HG03460 (cell line): ENCODE measurements around the gene NUDT2.
"Not testable (repeated sequence)": the region's sequence is repeated elsewhere in the genome, so short reads cannot be mapped to it uniquely, and the experiment has no call there.

Experiments used
- ATAC-seq: cut with Tn5 transposase; IDR thresholded peaks from one replicate; pipeline ENCODE4 v1.9.1; 2021; ENCODE audit not compliant: unreplicated experiment

NUDT2 gene

GRCh38 chr9:34328987-34329832, at the start of gene NUDT2, which contains the start of gene KIF24:
NUDT2 (plus strand) TSS chr9:34329569; CDS start chr9:34339040, 9,471 bp downstream.
KIF24 (minus strand) TSS chr9:34329268; CDS start chr9:34311346, 17,922 bp downstream.
- peak; percentile 97 for ATAC-seq

GRCh38 chr9:34282096-34282495, 47.3 kb upstream of the NUDT2 start:
- ATAC-seq, result no peak

DNA sequence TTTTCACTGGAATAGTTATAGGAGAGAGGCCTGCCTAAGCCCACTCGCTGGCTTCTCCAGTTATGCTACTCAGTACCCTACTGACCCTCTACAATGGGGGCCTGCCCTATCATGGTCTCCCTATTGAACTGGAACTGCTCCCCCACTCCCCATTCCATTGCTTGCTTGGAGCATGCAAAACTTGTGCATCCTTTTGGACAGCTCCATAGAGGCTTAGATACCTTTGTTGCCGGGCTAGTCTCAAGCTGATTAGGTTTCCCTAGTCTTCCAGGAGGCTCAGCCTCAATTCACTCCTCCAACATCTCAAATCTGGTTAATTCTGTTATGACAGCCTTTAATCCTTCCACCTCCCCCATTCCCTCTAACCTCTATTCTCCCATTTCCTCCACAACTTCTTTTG, 40.2 kb upstream of the NUDT2 start:
- ATAC-seq, result no peak

DNA sequence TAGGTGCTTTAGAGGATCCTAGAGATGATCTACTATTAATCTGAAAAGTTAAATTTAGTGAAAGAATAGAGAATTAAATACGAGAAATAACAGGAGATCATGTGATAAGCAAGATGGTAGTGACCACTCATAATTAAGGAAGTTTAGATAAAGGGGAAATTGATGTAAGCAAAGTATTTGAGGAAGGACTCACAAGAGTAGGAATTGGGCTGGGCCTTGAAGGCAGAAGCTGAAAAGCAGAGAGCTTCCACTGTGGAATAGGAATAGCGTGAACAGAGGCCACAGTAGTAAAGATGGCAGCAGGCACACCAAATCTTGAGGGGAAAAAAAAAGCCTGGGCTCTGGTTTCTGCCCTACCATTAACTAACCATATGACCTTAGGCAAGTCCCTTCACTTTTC, 38.3 kb upstream of the NUDT2 start:
- ATAC-seq, result no peak

DNA sequence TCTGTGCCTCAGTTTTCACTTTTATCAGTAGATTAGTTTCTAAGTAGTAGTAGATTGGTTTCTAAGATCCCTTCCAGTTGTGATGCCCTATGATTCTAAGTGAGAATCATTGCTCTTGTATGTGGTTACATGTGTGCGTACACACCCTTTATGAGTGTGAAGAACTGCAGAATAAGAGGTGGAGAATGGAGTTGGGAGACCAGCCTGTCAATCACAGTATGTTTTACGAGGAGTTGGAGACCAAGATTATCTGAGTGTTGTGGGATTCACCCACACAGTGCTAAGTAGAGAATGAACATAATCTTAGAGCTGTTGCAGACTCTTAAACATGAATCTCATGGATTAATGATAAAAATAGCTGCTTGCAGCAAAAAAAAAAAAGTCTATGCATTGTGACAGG, 37.9 kb upstream of the NUDT2 start:
- ATAC-seq, result no peak

DNA sequence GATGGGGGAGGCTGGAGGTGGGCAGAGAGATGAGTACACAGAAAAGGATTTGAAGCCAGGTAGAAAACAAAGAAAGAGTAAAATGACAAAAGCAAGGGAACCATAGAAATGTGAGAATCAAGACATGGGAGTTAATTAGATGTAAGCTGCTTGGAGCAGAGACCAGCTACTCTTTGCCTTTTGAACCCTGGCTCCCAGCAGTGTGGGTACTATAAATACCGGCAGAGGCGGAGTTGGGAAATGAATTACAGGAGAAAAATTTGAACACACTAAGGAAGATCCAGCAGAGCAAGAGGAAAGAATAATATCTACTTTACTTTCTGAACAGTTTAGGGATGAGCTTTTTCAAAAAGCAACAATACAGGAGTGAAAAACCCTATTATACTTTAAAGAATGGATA, 36.8 kb upstream of the NUDT2 start:
- ATAC-seq, result no peak

- ATAC-seq, result not testable (repeated sequence)
Observed at GRCh38 chr9:34301064-34301463, 28.3 kb upstream of the NUDT2 start.

DNA sequence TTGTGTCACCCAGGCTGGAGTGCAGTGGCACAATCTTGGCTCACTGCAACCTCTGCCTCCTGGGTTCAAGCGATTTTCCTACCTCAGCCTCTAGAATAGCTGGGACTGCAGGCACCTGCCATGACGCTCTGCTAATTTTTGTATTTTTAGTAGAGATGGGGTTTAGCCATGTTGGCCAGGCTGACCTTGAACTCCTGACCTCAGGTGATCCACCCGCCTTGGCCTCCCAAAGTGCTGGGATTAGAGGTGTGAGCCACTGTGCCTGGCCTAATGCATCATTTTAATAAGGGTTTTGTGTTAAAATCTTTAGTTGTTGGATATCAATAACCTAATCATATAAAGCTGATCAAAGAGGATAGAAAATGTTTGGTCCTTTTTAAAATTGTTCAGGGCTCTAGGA, 21.1 kb upstream of the NUDT2 start:
- ATAC-seq, result not testable (repeated sequence)

DNA sequence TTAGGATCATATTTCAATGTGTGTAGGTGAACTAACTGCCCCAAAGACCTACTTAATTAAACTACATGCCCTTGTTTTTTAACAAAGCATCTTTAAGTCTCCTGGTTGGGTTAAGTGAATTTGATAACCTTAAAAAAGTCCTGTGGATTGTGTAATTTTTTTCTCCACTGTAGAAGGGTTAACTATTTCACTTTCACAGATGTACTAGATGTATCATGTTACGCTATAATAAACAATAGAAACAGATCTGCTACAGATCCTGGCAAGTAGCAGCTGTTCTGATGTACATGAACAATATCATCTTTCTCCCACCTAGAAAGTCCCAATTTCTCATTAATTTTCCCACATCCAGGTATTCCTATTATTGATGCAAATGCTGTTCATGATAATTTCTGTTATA, 19.2 kb upstream of the NUDT2 start:
- no peak for ATAC-seq

DNA sequence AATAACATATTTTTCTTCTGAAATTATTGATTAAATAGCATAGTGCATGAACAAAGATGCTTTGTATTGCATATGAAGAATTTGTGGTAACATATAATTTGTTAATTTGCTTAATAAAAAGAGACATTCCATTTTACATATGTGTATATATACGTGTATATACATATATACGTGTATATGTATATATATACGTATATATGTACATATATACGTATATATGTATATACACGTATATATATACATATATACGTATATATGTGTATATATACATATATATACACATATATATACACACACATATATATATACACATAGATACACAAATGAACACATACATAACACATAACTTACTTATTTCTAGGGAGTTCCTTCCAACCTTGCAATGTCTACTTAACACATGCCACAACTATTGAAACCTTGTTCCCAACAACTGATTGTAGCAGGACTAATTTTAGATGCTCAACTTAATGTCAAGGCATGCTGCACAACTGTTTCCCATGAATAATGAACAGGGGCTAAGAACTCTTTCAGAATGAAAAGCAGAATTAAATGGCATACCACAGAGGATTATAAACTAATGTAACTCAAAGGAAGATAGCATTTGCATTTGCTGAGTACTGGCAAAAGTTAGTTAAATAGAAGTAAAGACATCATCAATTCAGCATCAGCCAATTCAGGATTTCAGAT, 17.7 kb upstream of the NUDT2 start:
- no peak for ATAC-seq

GRCh38 chr9:34317436-34317835, 11.9 kb upstream of the NUDT2 start:
- no peak for ATAC-seq

DNA sequence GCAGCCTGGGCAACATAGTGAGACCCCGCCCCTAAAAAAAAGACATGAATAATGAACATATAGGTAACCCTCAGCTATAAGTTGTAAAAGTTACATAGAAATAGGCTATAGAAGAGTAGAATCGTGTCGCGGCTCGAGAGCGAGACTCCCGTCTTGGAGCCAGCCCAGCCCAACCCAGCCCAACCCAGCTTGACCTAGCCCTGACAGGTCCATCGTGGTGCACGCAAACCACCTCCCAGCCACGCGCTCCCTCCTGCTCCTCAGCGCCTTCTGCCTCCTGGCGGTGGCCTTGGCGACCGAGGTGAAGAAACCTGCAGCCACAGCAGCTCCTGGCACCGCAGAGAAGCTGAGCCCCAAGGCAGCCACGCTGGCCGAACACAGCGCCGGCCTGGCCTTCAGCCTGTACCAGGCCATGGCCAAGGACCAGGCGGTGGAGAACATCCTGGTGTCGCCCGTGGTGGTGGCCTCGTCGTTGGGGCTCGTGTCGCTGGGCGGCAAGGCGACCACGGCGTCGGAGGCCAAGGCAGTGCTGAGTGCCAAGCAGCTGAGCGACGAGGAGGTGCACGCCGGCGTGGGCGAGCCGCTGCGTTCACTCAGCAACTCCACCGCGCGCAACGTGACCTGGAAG, 11.1 kb upstream of the NUDT2 start:
- no peak for ATAC-seq

- ATAC-seq, result no peak
Observed at GRCh38 chr9:34321451-34321850, 7.9 kb upstream of the NUDT2 start.

DNA sequence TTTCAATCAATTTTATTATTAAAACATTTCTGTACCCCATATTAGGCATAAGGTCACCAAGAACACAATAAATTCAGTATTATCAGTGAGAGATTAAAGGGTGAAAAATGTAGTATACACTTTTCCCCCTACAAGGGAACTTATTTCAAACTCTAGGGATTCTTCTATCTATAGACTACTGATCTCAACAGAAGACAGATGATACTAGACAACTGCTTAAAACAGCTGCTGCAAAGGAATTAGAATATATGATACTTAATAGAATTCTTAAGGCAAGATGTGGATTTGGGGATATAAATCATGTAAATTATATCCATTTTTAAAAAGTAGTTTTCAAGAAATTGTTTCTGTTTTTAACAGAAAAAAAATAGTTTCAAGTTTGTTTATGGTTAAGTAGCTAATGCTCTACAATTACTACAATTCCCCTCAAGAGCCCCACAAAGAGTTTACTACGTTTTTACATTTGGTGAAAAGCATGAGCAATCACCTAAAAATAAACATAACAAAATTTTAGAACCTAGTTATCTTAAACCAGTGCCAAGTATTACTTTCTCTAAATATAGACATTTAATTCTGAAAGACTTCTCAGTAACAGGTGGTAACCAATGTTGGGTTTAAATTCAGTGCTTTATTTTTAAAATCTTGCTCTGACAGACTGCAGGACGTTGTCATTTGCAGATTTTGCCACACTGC, 6.3 kb upstream of the NUDT2 start:
- ATAC-seq, result no peak

GRCh38 chr9:34326690-34327089, 2.7 kb upstream of the NUDT2 start:
- no peak for ATAC-seq

GRCh38 chr9:34328500-34328986, 826 bp upstream of the NUDT2 start:
- ATAC-seq, result no peak

GRCh38 chr9:34331196-34331595, 1.8 kb downstream of the NUDT2 start:
- no peak for ATAC-seq

GRCh38 chr9:34332076-34332964, 3.0 kb downstream of the NUDT2 start:
- ATAC-seq, result no peak

DNA sequence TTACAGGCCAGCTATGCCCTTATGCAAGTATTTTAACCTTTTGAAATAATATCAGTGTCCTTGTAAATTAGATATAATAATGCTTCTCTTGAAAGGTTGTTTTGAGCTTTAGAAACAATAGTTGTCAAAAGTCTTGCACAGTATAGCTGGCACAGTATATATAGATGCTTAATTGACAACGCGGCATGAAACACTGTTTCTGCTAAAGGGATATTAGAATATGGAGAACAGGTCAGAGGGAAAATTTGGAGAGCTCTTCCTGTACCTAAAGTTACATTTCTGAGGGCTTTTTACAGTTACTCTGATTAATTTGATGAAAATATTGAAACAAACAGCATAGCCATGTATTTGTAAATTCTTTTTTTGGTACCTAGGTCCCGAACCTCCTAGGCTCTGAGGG, 4.5 kb downstream of the NUDT2 start:
- ATAC-seq, result no peak

DNA sequence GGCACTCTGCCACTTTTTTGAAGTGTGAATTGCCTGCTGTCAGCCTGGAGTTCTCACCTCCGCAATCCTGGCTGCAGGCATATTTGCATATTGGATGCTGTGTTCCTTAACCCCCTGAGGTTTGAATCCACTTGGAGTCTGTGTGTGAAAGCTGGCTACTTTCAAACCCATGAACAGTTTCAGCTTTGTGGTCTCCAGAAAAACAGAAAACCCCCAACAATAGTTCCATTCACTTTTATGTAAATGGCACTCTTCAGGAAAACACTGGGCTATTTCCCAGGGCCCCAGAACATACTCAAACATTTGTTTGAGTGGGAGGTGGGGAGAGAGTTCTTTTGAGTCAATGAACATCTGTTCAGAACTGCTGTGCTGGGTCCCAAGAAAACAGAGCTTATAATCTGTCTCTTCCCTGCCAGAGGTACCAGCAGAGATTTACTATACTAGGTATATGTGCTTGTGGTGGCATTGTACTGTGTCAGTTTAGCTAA, 5.0 kb downstream of the NUDT2 start:
- no peak for ATAC-seq
